HEK293 (cell line): Measurements from ENCODE around the gene ZFYVE28.

Source experiments
- HOXA7 ChIP-seq: sonication (generic); formaldehyde crosslinking; IDR thresholded peaks from 2 replicates; pipeline ENCODE4 v1.8.1; 2022; ENCODE audit warnings: missing genetic modification reagents, borderline replicate concordance
- HOXD13 ChIP-seq: sonication (generic); formaldehyde crosslinking; IDR thresholded peaks from 2 replicates; pipeline ENCODE4 v1.8.0; 2022; ENCODE audit warnings: missing genetic modification reagents, borderline replicate concordance
- KLF17 ChIP-seq: fragments of 450-650 bp; formaldehyde crosslinking; IDR thresholded peaks from 2 replicates; pipeline ENCODE4 v1.5.1; 2016; ENCODE audit warnings: missing biosample characterization, missing genetic modification characterization
- OVOL3 ChIP-seq: fragments of 450-650 bp; formaldehyde crosslinking; IDR thresholded peaks from 2 replicates; pipeline ENCODE4 v1.5.1; 2016; ENCODE audit warnings: missing biosample characterization, missing genetic modification characterization
- PATZ1 ChIP-seq: fragments of 450-650 bp; formaldehyde crosslinking; IDR thresholded peaks from 2 replicates; pipeline ENCODE4 v1.5.1; 2016; ENCODE audit warnings: missing biosample characterization, missing genetic modification characterization
- PBX3 ChIP-seq: sonication (generic); formaldehyde crosslinking; IDR thresholded peaks from 2 replicates; pipeline ENCODE4 v1.8.1; 2022; ENCODE audit warnings: mild to moderate bottlenecking, moderate library complexity, missing genetic modification reagents
- SCRT2 ChIP-seq: fragments of 450-650 bp; formaldehyde crosslinking; IDR thresholded peaks from 2 replicates; pipeline ENCODE4 v1.5.1; 2016; ENCODE audit warnings: missing biosample characterization, missing genetic modification characterization
- SP7 ChIP-seq: fragments of 450-650 bp; formaldehyde crosslinking; IDR thresholded peaks from 2 replicates; pipeline ENCODE4 v1.5.1; 2016; ENCODE audit warnings: missing biosample characterization, missing genetic modification characterization
- ZBTB1 ChIP-seq: fragments of 450-650 bp; formaldehyde crosslinking; IDR thresholded peaks from 2 replicates; pipeline ENCODE4 v1.5.1; 2016; ENCODE audit warnings: missing biosample characterization, missing genetic modification characterization
- ZBTB48 ChIP-seq: fragments of 450-650 bp; formaldehyde crosslinking; IDR thresholded peaks from 2 replicates; pipeline ENCODE4 v1.5.1; 2016; ENCODE audit warnings: missing biosample characterization, missing genetic modification characterization
- ZBTB8A ChIP-seq: fragments of 450-650 bp; formaldehyde crosslinking; IDR thresholded peaks from 2 replicates; pipeline ENCODE4 v1.5.1; 2016; ENCODE audit warnings: missing biosample characterization, missing genetic modification characterization
- ZEB2 ChIP-seq: fragments of 450-650 bp; formaldehyde crosslinking; IDR thresholded peaks from 2 replicates; pipeline ENCODE4 v1.5.1; 2016; ENCODE audit warnings: missing biosample characterization, missing genetic modification characterization
- ZFP37 ChIP-seq: fragments of 450-650 bp; formaldehyde crosslinking; IDR thresholded peaks from 2 replicates; pipeline ENCODE4 v1.5.1; 2016; ENCODE audit warnings: missing biosample characterization, missing genetic modification characterization
- ZNF112 ChIP-seq: fragments of 450-650 bp; formaldehyde crosslinking; IDR thresholded peaks from 2 replicates; pipeline ENCODE4 v1.5.0; 2017; ENCODE audit warnings: missing biosample characterization, missing genetic modification characterization
- ZNF16 ChIP-seq: fragments of 450-650 bp; formaldehyde crosslinking; IDR thresholded peaks from 2 replicates; pipeline ENCODE4 v1.5.1; 2016; ENCODE audit warnings: low read depth, missing biosample characterization, missing genetic modification characterization
- ZNF211 ChIP-seq: fragments of 450-650 bp; formaldehyde crosslinking; IDR thresholded peaks from 2 replicates; pipeline ENCODE4 v1.5.1; 2016; ENCODE audit warnings: low read depth, missing biosample characterization, missing genetic modification characterization
- ZNF26 ChIP-seq: fragments of 450-650 bp; formaldehyde crosslinking; IDR thresholded peaks from 2 replicates; pipeline ENCODE4 v1.5.1; 2016; ENCODE audit warnings: missing biosample characterization, missing genetic modification characterization
- ZNF274 ChIP-seq, 2 experiments: fragments of 200-500 bp in 1 of 2; fragments of 450-650 bp in 1 of 2; sonication (Bioruptor generic) in 1 of 2; formaldehyde crosslinking in 1 of 2; IDR thresholded peaks; 2 replicates each; pipeline versions ENCODE4 v1.5.1 to v1.6.1; 2014 to 2016; ENCODE audit warnings: borderline replicate concordance in 1 of 2, inconsistent platforms in 1 of 2, low read length in 1 of 2, missing biosample characterization in 1 of 2, missing genetic modification characterization in 1 of 2
- ZNF324 ChIP-seq: fragments of 450-650 bp; formaldehyde crosslinking; IDR thresholded peaks from 2 replicates; pipeline ENCODE4 v1.5.1; 2016; ENCODE audit warnings: missing biosample characterization, missing genetic modification characterization
- ZNF335 ChIP-seq: fragments of 450-650 bp; formaldehyde crosslinking; conservative IDR thresholded peaks from 2 replicates; pipeline ENCODE4 v1.5.1; 2016; ENCODE audit warnings: missing biosample characterization, missing genetic modification characterization
- ZNF433 ChIP-seq: fragments of 450-650 bp; formaldehyde crosslinking; IDR thresholded peaks from 2 replicates; pipeline ENCODE4 v1.5.1; 2016; ENCODE audit warnings: missing biosample characterization, missing genetic modification characterization, low read depth
- ZNF610 ChIP-seq: fragments of 450-650 bp; formaldehyde crosslinking; IDR thresholded peaks from 2 replicates; pipeline ENCODE4 v1.5.1; 2016; ENCODE audit warnings: missing biosample characterization, missing genetic modification characterization, borderline replicate concordance
- ZNF621 ChIP-seq: fragments of 450-650 bp; formaldehyde crosslinking; IDR thresholded peaks from 2 replicates; pipeline ENCODE4 v1.5.1; 2017; ENCODE audit warnings: missing biosample characterization, missing genetic modification characterization
- ZNF768 ChIP-seq: fragments of 450-650 bp; formaldehyde crosslinking; IDR thresholded peaks from 2 replicates; pipeline ENCODE4 v1.5.1; 2018; ENCODE audit warnings: missing biosample characterization, mild to moderate bottlenecking, missing genetic modification characterization
- ZSCAN23 ChIP-seq: fragments of 450-650 bp; formaldehyde crosslinking; IDR thresholded peaks from 2 replicates; pipeline ENCODE4 v1.5.1; 2016; ENCODE audit warnings: missing biosample characterization, missing genetic modification characterization
- ZSCAN30 ChIP-seq: fragments of 450-650 bp; IDR thresholded peaks from 2 replicates; pipeline ENCODE4 v1.5.1; 2018; ENCODE audit warnings: missing biosample characterization, mild to moderate bottlenecking, missing genetic modification characterization, moderate library complexity
- TF ChIP-seq, protein P1 (sequence below): fragments of 450-650 bp; formaldehyde crosslinking; IDR thresholded peaks from 2 replicates; pipeline ENCODE4 v1.5.1; 2016; ENCODE audit warnings: missing biosample characterization, missing genetic modification characterization
- TF ChIP-seq, protein P2 (sequence below): fragments of 450-650 bp; formaldehyde crosslinking; IDR thresholded peaks from 2 replicates; pipeline ENCODE4 v1.5.1; 2016; ENCODE audit warnings: missing biosample characterization, missing genetic modification characterization

The ZFYVE28 gene

DNA sequence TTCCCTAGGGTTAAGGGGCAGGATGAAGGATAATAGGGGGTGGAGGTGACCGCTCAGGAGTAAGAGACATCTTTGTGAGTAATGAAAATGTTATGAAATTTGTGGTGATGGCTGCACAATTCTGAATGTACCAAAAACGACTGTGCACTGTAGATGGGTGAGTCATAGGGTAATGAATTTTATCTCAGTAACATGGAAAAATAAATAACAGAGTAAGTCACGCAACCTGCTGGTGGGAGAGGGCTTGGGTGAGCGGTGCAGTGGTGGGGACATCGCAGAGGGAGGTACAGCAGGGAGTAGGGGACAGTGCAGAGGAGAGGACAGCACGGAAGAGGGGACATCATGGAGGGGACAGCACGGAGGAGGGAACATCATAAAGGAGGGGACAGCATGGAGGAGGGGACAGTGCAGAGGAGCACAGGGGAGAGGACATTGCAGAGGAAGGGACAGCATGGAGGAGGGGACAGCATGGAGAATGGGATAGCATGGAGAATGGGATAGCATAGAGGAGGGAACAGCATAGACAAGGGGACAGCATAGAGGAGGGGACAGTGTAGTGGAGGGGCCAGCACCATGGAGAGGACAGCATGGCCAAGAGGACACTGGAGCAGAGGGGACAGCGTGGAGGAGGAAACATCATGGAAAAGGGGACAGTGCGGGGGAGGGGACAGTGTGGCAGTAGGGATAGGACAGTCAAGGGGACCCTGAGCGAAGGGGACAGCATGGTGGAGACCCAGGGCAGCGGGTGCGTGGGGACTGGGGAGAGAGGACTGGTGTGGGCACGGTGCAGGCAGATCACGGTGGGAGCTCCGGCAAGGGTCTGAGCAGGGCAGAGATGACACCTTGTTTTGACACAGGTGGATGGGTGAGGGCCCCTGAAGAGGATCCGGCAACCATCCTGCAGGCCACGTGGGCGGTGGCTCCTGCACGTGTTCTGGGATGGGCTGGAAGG lies 88.1 kb downstream of the ZFYVE28 start (continued):
- no peak for TF ChIP-seq ZNF112 (tag by site-specific recombination)
- no peak for TF ChIP-seq ZNF26 (tag by site-specific recombination)
- TF ChIP-seq ZNF768 (tag by site-specific recombination) = no peak
- peak; percentile 81 for TF ChIP-seq ZEB2
- peak; percentile 21; the same call in 1 of the 2 replicates for TF ChIP-seq ZNF610 (tag by site-specific recombination)
- no peak for TF ChIP-seq SCRT2 (tag by site-specific recombination)
- TF ChIP-seq HOXA7 (CRISPR knock-in tag) = no peak
- no peak for TF ChIP-seq PBX3 (CRISPR knock-in tag)
- no peak for TF ChIP-seq ZNF433 (tag by site-specific recombination)
- no peak for TF ChIP-seq ZNF621 (tag by site-specific recombination)
- TF ChIP-seq ZBTB8A (tag by site-specific recombination) = peak; percentile 33; the same call in 1 of the 2 replicates
- TF ChIP-seq OVOL3 = peak; percentile 27; the same call in 1 of the 2 replicates
- no peak for TF ChIP-seq ZNF274 (IDR thresholded peaks at IDR 0.05; ENCODE audit: low read length)
- 0 out of 2 replicates have a peak, but pooled peaks have one; percentile 13 for TF ChIP-seq ZNF274 (tag by site-specific recombination; IDR thresholded peaks at IDR 0.05; ENCODE audit: borderline replicate concordance)
- no peak for TF ChIP-seq ZNF16 (tag by site-specific recombination)
- no peak for TF ChIP-seq ZNF211 (tag by site-specific recombination)
- TF ChIP-seq KLF17 (tag by site-specific recombination) = peak; percentile 51
- TF ChIP-seq SP7 (tag by site-specific recombination) = peak; percentile 92
- TF ChIP-seq ZSCAN23 (tag by site-specific recombination) = no peak
- TF ChIP-seq, protein P1, sequence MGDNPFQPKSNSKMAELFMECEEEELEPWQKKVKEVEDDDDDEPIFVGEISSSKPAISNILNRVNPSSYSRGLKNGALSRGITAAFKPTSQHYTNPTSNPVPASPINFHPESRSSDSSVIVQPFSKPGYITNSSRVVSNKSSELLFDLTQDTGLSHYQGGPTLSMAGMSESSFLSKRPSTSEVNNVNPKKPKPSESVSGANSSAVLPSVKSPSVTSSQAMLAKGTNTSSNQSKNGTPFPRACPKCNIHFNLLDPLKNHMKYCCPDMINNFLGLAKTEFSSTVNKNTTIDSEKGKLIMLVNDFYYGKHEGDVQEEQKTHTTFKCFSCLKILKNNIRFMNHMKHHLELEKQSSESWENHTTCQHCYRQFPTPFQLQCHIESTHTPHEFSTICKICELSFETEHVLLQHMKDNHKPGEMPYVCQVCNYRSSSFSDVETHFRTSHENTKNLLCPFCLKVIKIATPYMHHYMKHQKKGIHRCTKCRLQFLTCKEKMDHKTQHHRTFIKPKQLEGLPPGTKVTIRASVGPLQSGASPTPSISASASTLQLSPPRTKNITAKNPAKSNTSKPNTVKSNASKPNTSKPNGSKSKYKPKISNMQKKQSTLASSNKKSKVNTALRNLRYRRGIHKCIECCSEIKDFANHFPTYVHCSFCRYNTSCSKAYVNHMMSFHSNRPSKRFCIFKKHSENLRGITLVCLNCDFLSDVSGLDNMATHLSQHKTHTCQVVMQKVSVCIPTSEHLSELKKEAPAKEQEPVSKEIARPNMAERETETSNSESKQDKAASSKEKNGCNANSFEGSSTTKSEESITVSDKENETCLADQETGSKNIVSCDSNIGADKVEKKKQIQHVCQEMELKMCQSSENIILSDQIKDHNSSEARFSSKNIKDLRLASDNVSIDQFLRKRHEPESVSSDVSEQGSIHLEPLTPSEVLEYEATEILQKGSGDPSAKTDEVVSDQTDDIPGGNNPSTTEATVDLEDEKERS (tag by site-specific recombination) = peak; percentile 8; the same call in 1 of the 2 replicates
- 0 out of 2 replicates have a peak, but pooled peaks have one; percentile 53 for TF ChIP-seq ZNF324
- peak; percentile 91 for TF ChIP-seq ZBTB48 (tag by site-specific recombination)
- no peak for TF ChIP-seq ZFP37 (tag by site-specific recombination)
- TF ChIP-seq, protein P2, sequence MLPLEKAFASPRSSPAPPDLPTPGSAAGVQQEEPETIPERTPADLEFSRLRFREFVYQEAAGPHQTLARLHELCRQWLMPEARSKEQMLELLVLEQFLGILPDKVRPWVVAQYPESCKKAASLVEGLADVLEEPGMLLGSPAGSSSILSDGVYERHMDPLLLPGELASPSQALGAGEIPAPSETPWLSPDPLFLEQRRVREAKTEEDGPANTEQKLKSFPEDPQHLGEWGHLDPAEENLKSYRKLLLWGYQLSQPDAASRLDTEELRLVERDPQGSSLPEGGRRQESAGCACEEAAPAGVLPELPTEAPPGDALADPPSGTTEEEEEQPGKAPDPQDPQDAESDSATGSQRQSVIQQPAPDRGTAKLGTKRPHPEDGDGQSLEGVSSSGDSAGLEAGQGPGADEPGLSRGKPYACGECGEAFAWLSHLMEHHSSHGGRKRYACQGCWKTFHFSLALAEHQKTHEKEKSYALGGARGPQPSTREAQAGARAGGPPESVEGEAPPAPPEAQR (tag by site-specific recombination) = peak; percentile 26; the same call in 1 of the 2 replicates
- TF ChIP-seq ZNF335 (tag by site-specific recombination) = no peak
- TF ChIP-seq HOXD13 = no peak
- TF ChIP-seq PATZ1 (tag by site-specific recombination) = peak; percentile 90; the same call in 1 of the 2 replicates
- TF ChIP-seq ZSCAN30 = peak; percentile 67; the same call in 1 of the 2 replicates
- no peak for TF ChIP-seq ZBTB1 (tag by site-specific recombination)
